HL-60 (cell line): ENCODE results near the gene RTTN.

Experiments
- DNase-seq, 2 experiments: peaks; one replicate each; pipeline ENCODE4 v3.0.0-alpha.2; 2010 to 2020; ENCODE audit warnings: low read depth in 1 of 2, low spot score in 1 of 2
- H3K27ac ChIP-seq: fragments of 250-450 bp; sonication (Bioruptor Pico); replicated peaks from 2 replicates; pipeline ENCODE4 v1.5.1; 2020; ENCODE audit warnings: mild to moderate bottlenecking, moderate library complexity
- H3K27me3 ChIP-seq: fragments of 250-450 bp; sonication (Bioruptor Pico); 2 replicates; pipeline ENCODE4 v1.5.1; 2021; ENCODE audit warnings: mild to moderate bottlenecking, moderate library complexity; ENCODE audit not compliant: insufficient read depth, poor library complexity, severe bottlenecking
- H3K4me3 ChIP-seq: replicated peaks from 2 replicates; pipeline ENCODE4 v1.5.1; 2011; ENCODE audit warnings: mild to moderate bottlenecking, control low read depth, low read length; ENCODE audit not compliant: insufficient read depth
- GABPA ChIP-seq: IDR thresholded peaks from 2 replicates; pipeline ENCODE4 v1.6.1; 2012; ENCODE audit warnings: low read depth
- POLR2AphosphoS5 ChIP-seq: IDR thresholded peaks from 2 replicates; pipeline ENCODE4 v1.6.1; 2012; ENCODE audit warnings: low read depth
- SPI1 ChIP-seq: IDR thresholded peaks from 2 replicates; pipeline ENCODE4 v1.6.1; 2012; ENCODE audit warnings: low read depth, mild to moderate bottlenecking, borderline replicate concordance
- TF ChIP-seq, protein P1 (sequence below): IDR thresholded peaks from one replicate; pipeline ENCODE4 v1.5.1; 2011; ENCODE audit warnings: low read length, control low read depth, inconsistent platforms; ENCODE audit not compliant: insufficient read depth
- TF ChIP-seq, protein P2 (sequence below): IDR thresholded peaks from 2 replicates; pipeline ENCODE4 v1.6.1; 2012; ENCODE audit warnings: low read depth; ENCODE audit not compliant: insufficient replicate concordance

Gene RTTN

GRCh38 chr18:70031221-70031620 lies 174.3 kb downstream of the RTTN start:
- Histone ChIP-seq H3K27me3 (no peaks in the 10 kb centered on the region), H3K4me3 (no peak overlapping the region), H3K27ac (no peak overlapping the region)
- no peak for TF ChIP-seq POLR2AphosphoS5
- TF ChIP-seq, protein P1, sequence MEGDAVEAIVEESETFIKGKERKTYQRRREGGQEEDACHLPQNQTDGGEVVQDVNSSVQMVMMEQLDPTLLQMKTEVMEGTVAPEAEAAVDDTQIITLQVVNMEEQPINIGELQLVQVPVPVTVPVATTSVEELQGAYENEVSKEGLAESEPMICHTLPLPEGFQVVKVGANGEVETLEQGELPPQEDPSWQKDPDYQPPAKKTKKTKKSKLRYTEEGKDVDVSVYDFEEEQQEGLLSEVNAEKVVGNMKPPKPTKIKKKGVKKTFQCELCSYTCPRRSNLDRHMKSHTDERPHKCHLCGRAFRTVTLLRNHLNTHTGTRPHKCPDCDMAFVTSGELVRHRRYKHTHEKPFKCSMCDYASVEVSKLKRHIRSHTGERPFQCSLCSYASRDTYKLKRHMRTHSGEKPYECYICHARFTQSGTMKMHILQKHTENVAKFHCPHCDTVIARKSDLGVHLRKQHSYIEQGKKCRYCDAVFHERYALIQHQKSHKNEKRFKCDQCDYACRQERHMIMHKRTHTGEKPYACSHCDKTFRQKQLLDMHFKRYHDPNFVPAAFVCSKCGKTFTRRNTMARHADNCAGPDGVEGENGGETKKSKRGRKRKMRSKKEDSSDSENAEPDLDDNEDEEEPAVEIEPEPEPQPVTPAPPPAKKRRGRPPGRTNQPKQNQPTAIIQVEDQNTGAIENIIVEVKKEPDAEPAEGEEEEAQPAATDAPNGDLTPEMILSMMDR, result no peak
- TF ChIP-seq GABPA, result no peak
- TF ChIP-seq, protein P2, sequence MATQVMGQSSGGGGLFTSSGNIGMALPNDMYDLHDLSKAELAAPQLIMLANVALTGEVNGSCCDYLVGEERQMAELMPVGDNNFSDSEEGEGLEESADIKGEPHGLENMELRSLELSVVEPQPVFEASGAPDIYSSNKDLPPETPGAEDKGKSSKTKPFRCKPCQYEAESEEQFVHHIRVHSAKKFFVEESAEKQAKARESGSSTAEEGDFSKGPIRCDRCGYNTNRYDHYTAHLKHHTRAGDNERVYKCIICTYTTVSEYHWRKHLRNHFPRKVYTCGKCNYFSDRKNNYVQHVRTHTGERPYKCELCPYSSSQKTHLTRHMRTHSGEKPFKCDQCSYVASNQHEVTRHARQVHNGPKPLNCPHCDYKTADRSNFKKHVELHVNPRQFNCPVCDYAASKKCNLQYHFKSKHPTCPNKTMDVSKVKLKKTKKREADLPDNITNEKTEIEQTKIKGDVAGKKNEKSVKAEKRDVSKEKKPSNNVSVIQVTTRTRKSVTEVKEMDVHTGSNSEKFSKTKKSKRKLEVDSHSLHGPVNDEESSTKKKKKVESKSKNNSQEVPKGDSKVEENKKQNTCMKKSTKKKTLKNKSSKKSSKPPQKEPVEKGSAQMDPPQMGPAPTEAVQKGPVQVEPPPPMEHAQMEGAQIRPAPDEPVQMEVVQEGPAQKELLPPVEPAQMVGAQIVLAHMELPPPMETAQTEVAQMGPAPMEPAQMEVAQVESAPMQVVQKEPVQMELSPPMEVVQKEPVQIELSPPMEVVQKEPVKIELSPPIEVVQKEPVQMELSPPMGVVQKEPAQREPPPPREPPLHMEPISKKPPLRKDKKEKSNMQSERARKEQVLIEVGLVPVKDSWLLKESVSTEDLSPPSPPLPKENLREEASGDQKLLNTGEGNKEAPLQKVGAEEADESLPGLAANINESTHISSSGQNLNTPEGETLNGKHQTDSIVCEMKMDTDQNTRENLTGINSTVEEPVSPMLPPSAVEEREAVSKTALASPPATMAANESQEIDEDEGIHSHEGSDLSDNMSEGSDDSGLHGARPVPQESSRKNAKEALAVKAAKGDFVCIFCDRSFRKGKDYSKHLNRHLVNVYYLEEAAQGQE, result no peak
- TF ChIP-seq SPI1, result no peak
- no peak for DNase-seq

DNA sequence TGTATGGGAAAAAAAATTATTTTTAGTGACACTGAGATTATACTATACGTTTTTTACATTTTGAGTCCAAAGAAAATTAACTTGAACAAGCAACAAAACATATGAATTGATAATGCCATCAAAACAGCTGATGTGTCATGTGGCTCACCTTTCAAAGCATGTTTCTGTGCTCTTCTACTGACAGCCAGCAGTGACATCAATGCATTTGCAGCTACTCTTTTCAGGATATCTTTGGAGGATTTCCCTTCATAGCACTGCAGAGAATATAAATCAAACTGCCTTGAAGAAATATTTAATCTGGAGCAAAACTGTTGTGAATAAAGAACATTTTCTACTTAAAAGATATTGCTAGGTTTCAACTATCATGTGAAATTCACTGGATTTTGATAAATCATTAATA lies 174.8 kb downstream of the RTTN start:
- Histone ChIP-seq H3K27ac (no peak overlapping the region), H3K27me3 (no peaks in the 10 kb centered on the region)

DNA sequence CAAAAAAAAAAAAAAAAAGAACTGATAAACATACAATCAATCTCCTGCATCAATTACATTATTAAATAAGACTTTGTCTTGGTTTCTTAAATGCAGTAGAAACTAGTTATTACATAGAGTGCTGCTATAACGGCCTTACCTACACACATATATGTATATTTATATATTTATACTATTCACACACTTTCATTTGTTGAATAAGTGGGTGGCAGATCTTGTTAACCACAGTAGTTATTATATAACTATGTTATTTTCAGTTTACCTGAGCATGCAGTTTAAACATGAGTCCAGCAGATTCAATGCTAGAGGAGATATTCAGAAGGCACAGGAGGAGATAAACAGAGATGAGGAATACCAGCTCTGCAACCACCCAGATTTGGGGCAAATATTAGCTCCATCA lies 176.3 kb downstream of the RTTN start:
- TF ChIP-seq POLR2AphosphoS5 (no peak), SPI1 (no peak)
- TF ChIP-seq, protein P1, result no peak
- no peak for DNase-seq
- Histone ChIP-seq H3K4me3 (no peak overlapping the region), H3K27ac (no peak overlapping the region), H3K27me3 (no peaks in the 10 kb centered on the region)

More for the DNA sequence above, 174.8 kb downstream of the RTTN start:
- H3K4me3 ChIP-seq, result no peak overlapping the region
- TF ChIP-seq, protein P1, result no peak
- TF ChIP-seq GABPA, result no peak
- no peak for TF ChIP-seq SPI1
- no peak for TF ChIP-seq POLR2AphosphoS5
- TF ChIP-seq, protein P2, result no peak
- no peak for DNase-seq

DNA sequence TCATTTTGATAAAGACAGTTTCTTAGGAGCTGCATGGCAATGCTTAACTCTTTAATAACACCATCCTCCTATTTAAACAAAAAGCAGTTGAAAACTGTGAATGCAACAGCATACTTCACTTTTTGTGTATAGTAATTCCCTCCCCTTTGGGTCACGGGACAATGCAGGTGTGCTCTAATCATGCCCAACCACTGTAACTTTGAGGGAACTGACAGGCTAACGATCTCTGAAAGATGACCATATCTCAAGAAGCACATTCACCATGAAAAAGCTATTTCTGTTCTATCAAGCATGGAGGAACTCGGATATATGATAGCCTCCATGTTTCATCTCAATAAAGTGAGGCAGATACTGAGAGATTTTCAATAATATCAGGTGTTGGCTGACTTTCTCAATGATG lies 176.8 kb downstream of the RTTN start:
- TF ChIP-seq SPI1 (no peak), GABPA (no peak), POLR2AphosphoS5 (no peak)
- TF ChIP-seq, protein P2, result no peak
- TF ChIP-seq, protein P1, result no peak

More for the DNA sequence above, 176.8 kb downstream of the RTTN start:
- no peak for DNase-seq
- Histone ChIP-seq H3K27ac (no peak overlapping the region), H3K4me3 (no peak overlapping the region), H3K27me3 (no peaks in the 10 kb centered on the region)
